HG02981 (cell line): ENCODE data around the gene C1orf198.

Experiments used
- ATAC-seq: cut with Tn5 transposase; IDR thresholded peaks from one replicate; pipeline ENCODE4 v1.9.1; 2021; ENCODE audit warnings: mild to moderate bottlenecking, moderate library complexity; ENCODE audit not compliant: unreplicated experiment

C1orf198 gene, protein sequence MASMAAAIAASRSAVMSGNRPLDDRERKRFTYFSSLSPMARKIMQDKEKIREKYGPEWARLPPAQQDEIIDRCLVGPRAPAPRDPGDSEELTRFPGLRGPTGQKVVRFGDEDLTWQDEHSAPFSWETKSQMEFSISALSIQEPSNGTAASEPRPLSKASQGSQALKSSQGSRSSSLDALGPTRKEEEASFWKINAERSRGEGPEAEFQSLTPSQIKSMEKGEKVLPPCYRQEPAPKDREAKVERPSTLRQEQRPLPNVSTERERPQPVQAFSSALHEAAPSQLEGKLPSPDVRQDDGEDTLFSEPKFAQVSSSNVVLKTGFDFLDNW

GRCh38 chr1:230867903-230868735 lies at the start of gene C1orf198:
Gene C1orf198 (minus strand): TSS chr1:230868521. CDS start chr1:230868512, 9 bp downstream.
- peak; percentile 81 for ATAC-seq

- ATAC-seq, result peak; percentile 51
Observed at GRCh38 chr1:230917284-230918135, 49.2 kb upstream of the C1orf198 start.

- ATAC-seq, result no peak
Observed at GRCh38 chr1:230916587-230917283, 48.4 kb upstream of the C1orf198 start.

DNA sequence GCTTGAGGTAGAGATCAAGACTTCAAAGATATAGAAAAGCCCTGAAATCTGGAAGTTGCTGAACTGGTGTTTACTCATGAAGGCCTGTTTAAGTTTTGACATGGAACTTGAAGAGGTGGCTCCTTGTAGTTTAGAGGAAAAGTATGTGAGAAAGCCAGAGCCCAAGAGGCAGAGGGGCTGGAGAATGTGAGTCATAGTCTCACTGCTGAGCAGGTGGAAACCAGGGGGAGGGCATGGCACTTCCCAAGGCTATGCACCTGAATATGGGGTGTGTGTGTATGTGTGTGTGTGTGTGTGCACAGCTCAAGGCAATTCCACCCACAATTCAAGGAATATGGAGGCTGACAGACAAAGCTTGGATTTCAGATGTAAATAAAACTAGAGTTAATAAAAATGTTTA lies 46.8 kb upstream of the C1orf198 start:
- no peak for ATAC-seq

GRCh38 chr1:230913496-230913895 lies 45.2 kb upstream of the C1orf198 start:
- no peak for ATAC-seq

DNA sequence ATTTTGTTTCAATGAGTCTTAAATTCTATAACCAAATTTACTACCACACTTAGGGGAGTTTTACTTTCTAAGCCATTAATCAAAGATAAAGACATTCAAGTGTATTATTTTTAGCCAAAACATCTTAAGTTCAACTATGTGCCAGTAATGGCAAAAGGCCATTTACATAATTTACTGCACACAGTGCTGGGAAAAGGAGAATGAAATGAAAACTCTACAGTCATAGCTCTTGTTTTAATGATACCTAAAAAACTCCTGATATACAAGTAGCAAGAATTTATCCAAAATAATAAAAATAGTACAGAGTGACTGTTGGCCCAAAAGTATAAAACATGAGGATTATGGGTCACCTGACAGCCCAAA lies 42.4 kb upstream of the C1orf198 start:
- no peak for ATAC-seq

GRCh38 chr1:230909974-230910754 lies 41.8 kb upstream of the C1orf198 start:
- ATAC-seq, result no peak

DNA sequence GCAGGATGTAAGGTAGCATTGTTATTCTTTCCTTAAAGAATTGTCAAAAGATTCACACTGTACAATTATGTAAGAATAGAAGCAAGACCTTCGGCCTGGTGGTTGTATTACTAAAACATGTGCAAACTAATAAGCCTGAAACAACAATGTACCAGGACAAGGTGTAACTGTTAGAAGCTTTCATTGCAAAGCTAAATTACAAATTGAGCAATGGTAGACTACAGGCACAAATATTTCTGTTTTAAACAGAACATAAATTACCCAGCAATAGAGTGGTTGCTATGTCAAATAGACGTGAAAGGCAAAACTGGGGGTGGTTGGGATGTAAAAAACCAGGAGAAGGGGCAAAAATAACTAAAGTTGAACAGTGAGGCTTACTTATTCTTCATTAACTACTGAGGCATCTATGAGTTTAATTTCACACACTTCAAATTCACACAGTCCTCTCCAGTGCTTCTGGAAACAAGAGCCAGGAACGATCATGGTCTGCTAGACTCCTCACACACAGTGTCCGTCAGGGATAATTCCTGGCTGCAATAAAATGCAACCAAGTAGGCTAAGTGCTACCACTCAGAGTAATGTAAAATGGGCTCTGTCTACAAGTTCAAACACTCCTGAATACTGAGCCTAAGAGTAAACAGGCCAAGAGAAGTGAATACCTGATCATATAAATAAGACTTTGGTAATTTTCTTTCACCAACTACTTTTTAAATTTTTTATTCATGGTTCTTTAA lies 39.3 kb upstream of the C1orf198 start:
- no peak for ATAC-seq

GRCh38 chr1:230906226-230906625 lies 37.9 kb upstream of the C1orf198 start:
- no peak for ATAC-seq

- no peak for ATAC-seq
Observed at GRCh38 chr1:230905733-230906132, 37.4 kb upstream of the C1orf198 start.

- no peak for ATAC-seq
Observed at GRCh38 chr1:230902349-230902923, 34.1 kb upstream of the C1orf198 start.

DNA sequence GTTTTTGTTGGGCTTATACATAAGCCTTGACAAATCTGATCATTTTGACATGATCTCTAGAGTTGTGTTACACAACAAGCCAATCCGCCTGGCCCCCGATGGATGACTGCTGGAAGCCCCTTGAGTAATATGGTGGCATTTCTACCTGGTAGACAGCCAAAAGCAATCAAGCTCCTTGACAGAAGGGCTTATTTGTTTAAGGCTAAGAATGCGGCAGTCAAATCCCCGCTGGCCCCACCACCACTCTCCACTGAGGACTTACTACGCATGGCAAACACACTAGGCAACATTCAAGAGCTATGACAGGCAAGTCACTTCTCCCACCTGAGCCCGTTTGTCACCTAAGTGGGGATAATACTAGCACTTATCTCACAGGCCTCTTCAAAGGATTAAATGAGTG lies 33.4 kb upstream of the C1orf198 start:
- ATAC-seq, result no peak

DNA sequence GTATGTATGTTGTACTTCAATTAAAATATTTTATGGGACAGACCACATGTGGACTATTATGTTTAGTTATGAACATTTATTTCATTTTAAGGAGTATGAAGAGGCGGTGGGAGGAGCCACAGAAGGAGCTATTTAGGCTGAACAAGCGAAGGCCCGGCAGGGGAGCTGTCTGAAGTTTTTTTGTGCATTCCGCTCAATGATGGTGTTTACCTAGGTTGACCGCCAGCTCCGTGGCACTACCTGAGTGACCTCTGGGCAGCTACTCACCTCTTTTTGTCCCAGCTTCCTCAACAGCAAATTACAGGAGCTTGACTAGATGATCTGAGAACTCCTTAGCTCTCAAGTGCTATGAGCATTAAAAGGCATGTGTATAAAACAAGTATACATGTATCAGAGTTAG lies 32.7 kb upstream of the C1orf198 start:
- ATAC-seq, result no peak

GRCh38 chr1:230899841-230900251 lies 31.5 kb upstream of the C1orf198 start:
- no peak for ATAC-seq

GRCh38 chr1:230898748-230899147 lies 30.4 kb upstream of the C1orf198 start:
- no peak for ATAC-seq

DNA sequence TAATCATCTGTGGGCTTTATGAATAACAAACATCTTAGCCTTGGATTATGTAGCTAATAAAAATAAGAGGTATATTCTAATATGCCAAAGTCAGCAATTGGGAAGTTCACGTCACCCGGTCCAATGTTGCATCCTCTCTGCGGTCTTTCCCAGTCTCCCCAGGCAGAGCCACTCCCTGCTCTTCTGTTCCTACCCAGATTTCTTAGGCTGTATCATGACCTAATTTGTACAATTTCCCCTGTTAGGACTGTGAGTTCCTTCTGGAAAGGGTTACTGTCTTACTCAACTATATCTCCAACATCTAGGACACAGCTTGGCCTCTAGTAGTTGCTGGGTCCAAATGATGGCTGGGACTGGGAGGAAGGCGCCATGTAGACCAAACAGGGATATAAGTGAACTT lies 29.8 kb upstream of the C1orf198 start:
- no peak for ATAC-seq

GRCh38 chr1:230896779-230897178 lies 28.5 kb upstream of the C1orf198 start:
- no peak for ATAC-seq

DNA sequence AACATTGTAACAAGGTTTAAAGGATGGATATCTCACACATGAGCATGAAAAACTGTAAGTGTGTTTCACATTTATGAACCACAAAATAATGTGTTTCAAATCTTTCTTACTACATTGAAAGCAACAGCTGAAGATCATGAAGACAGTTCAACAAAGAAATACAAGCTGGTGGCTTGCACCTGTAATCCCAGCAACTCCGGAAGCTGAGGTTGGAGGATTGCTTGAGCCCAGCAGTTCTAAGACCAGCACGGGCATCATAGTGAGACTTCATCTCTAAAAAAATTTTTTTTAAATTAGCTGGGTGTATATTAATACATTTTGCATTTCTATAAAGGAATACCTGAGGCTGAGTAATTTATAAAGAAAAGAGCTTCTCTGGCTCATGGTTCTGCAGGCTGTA lies 27.1 kb upstream of the C1orf198 start:
- no peak for ATAC-seq

GRCh38 chr1:230894664-230895063 lies 26.3 kb upstream of the C1orf198 start:
- no peak for ATAC-seq
